HG02623 (cell line): ENCODE results near the gene METTL25B.

ENCODE experiments used
- ATAC-seq: cut with Tn5 transposase; IDR thresholded peaks from one replicate; pipeline ENCODE4 v1.9.1; 2021; ENCODE audit warnings: moderate library complexity; ENCODE audit not compliant: unreplicated experiment

Gene METTL25B

DNA sequence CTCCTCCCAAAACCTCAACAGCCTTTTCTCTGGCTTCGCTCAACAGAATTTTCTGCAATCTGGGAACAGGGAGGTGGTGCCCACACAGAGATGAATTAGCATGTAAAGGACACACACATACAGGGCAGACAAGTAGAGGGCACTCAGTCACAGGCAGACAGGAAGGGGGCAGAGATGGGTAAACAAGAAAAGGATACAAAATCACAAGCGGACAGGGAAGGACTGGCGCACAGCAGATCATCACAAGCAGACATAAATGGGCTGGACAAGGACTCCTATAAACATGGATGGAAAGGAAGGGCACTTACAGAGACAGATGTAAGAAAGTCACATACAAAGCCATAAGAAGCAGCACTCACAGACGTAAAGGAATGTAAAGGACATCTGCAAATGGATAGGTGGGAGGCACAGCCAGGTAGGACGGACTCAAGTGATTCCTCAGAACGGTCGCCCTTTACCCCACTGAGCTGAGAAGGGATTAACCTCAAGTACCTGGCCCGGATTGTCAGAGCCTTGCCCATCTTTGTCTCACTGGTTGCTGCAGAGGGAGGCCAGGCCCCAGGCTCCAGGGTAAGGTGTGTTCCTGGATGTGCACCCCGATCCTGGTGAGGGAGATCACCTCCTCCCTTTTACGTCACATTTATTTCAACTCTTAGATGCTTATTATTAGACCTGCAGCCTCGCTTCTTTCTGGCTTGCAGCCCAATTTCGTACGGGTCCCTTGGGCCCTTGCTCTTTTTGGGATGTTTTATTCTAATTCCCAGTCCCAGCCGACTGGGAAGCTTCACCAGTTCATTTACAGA, 38.2 kb downstream of the METTL25B start:
- peak; percentile 2 for ATAC-seq

DNA sequence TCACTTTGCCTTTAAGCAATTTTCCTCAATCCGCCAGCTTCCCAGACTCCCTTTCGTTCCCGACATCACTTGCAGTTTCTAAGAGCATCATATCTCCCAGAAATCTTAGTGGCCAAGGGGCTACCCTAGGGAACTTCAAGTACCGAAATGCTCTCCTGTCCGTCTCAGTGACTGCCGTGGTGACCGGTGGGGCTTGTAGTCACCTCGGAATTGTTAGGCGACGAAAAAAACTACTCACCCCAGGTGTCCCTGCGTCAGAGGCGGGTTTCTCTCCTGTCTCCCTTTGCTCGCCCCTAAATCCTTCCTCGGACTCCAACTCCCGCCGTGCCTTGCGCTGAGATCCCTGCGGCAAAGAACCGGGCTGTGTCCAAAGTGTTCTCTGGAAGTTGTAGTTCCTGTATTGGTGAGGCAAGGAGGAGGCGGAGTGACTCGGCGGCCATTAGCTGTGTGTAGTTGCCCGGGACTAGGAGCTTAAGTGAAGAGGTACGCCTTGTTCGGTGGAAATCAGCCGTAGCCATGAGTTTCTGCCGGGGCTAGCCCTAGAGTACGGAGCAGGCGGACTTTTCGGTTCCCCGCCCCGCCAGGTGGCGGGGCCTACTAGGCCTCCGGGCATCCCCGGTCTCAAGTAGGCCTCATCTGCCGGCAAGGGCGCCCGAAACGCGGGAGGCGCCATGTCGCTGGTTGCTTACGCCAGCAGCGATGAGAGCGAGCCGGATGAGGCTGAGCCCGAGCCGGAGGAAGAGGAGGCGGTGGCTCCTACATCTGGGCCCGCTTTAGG, 39.0 kb downstream of the METTL25B start, which contains the start of gene PRCC:
PRCC (plus strand) TSS at position 435 of the 778 bp plus-strand sequence; CDS start at position 672, 237 bp downstream.
- ATAC-seq, result peak; percentile 92

DNA sequence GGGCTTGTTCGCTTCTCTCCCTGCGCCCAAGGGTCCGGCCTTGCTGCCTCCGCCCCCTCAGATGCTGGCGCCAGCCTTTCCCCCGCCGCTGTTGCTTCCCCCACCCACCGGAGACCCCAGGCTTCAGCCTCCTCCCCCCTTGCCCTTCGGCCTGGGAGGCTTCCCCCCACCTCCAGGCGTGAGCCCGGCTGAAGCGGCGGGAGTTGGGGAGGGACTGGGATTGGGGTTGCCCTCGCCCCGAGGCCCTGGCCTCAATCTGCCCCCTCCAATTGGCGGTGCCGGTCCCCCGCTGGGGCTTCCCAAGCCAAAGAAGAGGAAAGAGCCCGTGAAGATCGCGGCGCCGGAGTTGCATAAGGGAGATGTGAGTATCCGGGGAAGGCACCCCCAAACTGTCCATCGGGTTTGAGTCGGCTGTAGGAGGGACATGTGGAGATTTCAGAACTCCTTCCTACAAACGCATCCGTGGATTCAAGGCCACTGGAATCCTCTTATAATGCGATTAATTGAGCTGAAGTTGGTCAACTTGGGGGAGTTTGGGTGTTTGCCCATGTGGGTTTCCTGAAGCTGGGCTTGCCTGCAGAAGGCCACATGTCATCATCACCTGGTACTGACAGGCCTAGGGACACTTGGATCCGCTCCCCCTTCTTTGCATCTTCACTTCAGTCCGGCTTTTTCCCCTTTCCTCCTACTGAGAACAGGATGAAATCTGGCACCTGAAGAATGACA, 39.8 kb downstream of the METTL25B start:
- ATAC-seq, result peak; percentile 3

DNA sequence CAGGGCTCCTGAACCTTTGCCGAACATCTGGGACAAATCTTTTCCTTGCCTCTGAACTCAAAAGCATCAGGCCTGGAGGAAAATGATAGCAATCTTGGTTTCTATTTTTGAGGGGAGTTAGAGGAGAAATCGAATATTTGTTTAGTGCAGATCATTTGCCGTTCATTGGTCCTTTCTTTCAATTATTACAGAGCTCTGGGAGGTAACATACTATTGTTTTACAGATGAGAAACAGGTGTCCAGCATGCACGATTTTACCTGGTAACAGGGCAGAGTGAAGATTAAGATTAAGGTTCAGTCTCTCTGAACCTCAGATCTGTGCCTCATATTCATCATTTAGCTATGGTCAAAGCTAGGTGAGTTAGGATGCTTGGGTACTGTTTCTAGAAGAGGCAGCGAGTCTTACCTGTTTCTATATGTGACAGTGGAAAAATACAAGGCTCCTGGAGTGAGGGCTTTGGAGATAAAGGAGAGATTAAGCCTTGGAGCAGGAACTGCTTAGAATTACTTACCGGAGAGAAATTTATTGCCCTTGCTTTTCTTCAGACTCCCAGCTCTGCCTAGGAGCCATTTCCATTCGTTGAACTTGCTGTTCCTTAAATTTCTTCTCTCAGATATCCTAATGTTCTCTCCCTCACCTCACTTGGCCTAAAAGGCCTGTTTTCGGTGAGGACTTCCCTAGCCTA, 40.5 kb downstream of the METTL25B start:
- ATAC-seq, result no peak

- ATAC-seq, result no peak
Measured at GRCh38 chr1:156772222-156772621, 44.0 kb downstream of the METTL25B start.

DNA sequence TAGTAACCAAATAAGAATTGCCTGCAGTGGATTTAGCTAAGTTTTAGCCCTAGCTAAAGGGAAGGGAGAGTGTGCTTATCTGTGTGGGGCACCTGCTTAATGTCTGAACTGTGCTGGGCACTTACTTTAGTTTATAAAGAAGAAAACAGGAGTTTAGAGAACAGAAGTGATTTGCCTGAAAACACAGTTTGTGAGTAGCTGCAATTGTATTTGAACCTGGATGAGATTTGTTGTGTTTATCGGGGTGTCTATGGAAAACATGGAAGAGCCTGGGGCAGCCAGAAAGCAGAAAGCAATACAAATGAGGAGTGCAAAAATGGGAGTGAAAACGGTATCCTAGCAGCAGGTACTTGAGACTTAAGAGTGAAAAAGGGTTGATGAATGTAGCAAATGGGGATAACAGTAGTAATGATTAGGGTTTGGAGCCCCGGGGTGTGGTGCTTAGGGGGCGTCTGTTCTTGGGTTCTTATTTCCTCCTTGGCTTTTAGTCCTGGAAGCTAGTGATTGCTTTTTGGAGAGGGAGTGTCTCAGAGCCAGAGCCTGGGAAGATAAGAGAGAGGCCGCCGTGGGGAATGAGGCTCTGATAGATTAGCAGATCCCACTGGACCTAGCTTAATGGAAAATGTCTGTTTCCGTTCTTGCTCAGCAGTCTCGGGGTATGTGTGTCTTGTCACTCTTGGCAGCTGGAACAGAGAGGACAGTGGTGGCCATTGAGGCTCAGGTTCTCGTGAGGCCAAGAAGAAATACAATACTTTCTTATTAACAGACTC, 44.6 kb downstream of the METTL25B start:
- ATAC-seq, result no peak

GRCh38 chr1:156773607-156774006, 45.3 kb downstream of the METTL25B start:
- ATAC-seq, result no peak

- no peak for ATAC-seq
Measured at GRCh38 chr1:156775799-156776198, 47.5 kb downstream of the METTL25B start.

- no peak for ATAC-seq
Measured at GRCh38 chr1:156776942-156777341, 48.7 kb downstream of the METTL25B start.

DNA sequence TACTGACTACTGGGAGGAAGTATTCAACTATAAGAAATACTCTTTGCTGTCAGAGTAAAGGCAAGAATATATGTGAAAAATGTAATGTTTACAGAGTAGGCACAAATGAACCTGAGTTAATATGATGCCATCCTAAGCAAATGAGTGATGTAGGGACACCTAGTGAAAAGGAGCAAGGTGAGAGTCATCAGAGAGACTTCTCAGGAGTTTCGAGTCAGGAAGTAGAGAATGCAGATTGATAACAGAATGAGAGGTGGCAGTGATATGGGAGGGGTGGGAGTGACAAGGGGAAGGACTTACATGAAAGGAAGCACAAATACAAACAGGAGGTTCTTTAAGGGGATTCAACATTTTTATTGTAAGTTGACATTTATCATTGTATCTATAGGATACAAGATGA, 49.3 kb downstream of the METTL25B start:
- no peak for ATAC-seq

- no peak for ATAC-seq
Measured at GRCh38 chr1:156781585-156782186, 53.4 kb downstream of the METTL25B start.

DNA sequence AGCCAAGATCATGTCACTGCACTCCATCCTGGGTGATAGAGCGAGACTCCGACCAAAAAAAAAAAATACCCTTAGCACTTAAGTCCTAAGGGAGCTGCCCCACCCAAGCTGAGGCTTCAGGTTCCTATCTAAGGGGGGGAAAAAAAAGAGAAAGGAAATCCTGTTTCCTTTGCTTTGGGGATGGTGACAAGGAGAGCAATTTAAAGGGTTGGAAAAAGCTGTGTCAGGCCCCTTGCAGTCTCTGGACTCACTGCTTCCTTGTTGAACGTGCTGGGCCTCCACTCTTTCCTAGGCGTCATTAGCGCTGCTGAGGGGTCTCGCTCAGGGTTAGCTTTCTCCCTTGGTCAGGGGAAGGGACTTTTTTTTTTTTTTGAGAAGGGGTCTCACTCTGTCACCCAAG, 57.2 kb downstream of the METTL25B start:
- ATAC-seq, result no peak
